Hematopoietic multipotent progenitor cell treated with erythropoietin and hydrocortisone succinate and interleukin-3 and kit ligand, for 17 days (in vitro differentiated cells): ENCODE data around the gene HSPA1L.

ENCODE experiments used
- DNase-seq: peaks from one replicate; pipeline ENCODE4 v3.0.0-alpha.2; 2015; ENCODE audit warnings: low spot score

HSPA1L gene

DNA sequence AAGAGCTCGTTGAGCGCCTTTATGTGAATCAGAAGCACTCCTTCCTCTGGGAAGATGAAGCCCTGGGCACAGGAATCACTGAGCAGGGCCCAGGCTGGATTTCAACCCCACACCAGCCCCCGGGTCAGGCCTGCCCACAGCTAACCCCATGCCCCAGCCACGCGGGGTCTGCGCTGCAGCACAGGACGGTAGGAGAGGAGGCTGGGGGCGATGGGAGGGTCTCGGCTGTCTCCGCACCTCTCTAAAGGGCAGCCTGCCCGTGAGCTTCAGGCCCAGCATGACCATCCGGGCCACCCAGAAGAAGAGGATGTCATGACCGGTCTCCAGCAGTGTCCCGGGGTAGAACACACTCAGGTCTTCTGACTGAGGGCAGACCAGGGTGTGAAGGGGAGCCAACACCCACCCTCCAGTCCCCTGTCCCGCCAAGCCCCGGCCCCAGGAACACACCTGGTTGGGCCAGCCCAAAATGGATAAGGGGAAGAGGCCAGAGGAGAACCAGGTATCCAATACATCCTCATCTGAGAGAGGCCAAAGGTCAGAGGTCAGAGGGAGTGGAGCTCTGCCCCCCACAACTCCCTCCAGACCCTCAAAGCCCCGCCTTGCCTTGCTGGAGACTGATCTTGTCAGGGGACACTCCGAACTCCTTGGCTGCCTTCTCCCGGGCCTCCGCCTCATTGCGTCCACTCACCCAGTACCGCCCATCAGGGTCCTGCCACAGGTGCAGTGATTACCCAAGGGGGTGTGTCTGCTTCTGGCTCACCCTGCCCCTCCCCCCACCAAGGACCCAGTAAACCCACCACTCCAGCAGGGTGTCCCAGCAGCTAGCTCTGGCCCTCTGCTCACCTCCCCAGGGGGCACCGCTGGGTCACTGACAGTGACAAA, 33.6 kb downstream of the HSPA1L start:
- no peak for DNase-seq

DNA sequence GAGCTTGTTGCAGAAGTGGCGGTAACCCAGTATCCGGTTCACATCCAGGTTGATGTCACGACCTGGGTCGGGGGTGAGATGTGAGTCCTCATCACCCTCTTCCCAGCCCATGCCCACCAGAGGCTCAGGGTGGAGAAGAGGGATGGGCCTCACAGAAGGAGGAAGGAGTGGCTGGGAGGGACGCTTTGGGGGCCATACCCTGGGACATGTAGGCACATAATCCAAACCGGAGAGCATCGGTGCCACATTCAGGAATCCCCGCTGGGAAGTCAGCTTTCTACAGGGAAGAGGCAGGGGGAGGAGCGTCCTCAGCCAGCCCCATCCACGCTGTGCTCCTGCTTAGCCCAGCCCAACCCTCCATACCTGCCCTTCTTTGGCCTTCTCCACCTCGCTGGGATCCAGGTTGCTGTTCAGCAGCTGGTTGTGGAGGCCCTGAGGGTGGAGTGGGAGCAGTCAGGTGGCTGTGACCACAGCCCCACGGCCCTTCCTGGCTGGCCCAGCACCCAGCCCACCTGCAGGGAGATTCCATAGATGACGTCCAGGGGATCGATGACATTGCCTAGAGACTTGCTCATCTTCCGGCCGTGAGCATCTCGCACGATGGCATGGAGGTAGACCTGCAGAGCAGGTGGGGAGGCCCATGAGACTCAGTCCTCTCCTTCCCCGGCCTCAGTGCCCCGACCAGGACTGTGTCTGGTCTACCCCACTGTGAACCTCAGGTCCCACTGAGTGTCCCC, 34.4 kb downstream of the HSPA1L start:
- no peak for DNase-seq

DNA sequence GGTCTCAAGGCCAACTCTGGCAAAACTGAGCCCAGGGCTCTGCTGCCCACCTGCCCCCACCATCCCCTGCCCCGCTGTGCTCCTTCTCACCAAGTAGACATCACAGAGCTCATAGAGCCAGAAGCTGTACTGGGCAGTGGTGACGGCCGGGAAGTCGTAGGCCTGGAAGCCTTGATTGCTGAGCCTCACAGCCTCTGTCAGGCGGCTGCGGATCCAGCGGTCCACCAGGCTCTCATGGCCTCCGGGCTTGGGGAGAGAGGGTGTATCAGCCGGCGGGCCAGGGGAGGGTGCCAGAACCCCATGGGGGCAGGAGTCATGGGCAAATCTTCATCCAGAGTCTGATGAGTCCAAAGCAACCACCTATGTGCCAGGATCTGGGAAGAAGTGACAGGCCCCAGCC, 35.2 kb downstream of the HSPA1L start:
- DNase-seq, result no peak

DNA sequence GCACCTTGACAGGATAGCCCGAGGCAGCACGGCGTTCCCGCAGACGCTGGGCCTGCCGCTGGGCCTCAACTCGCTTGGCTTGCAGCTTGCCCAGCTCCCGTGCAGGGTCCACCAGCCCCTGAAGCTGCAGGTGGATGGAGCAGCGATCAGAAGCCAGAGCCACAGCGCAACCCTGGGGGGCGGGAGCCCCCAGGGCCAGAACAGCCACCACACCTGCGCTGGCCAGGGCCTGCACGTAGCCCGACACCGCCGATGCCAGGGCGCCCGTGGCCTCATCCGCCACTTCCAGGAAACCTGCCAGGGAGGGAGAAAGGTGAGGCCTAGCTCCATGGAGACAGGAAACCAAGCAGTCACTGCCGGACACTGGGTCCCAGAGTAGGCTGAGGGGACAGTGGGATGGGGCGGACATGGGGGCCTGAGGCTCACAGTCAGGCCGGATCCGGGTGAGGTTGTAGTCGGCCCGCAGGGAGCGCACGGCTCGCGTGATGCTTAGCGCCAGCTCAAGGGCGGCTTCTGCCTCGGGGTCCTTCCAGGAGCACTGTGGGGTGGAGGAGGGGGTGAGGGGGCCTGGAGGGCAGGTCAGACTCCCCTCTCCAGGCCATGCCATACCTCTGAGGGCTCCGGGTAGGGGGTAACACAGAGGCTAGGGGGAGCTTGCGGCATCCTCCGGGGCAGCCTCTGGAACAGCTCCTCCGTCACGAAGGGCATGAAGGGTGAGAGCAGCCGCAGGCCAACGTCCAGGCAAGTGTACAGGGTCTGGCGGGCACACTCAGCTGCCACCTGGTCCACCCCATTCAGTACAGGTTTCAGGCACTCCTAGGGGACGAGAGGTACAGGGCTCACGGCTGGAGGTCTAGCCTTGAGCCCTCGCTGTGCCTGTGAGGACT, 35.8 kb downstream of the HSPA1L start:
- no peak for DNase-seq

DNA sequence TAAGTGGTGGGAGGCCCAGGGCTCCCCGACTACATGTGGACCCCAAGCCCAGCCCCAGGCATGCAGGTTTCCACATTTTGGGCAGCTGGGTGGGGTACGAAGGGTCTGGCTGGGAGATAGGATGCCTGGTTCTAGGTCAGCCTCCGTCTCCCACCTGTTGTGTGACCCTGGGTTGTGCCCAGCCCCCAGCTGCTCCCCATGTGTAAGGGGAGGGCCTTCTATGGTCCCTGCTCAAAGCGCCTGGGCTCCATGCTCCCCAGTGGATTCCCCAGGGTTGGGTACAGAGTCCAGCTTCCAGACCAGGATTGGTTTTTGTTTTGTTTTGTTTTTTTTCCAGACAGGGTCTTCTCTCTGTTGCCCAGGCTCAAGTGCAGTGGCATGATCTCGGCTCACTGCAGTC, 36.9 kb downstream of the HSPA1L start:
- DNase-seq, result no peak

DNA sequence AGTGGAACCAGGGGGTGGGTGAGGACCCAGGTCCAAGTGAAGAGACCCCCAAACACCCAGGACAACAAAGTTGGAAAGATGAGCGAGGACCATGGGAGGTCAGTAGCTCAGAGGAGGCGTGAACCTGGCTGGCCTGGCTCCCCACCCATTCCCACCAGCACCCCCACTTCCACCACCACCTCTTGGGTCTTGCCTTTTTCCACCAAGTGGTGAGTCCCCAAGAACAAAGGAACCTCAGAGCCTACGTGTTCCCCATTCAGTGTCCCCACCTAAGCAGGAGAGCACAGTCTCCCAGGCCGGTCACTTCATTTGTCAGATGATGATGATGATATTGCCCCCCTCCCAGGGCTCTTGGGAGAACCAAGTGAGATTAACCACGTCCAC, 37.4 kb downstream of the HSPA1L start:
- no peak for DNase-seq

DNA sequence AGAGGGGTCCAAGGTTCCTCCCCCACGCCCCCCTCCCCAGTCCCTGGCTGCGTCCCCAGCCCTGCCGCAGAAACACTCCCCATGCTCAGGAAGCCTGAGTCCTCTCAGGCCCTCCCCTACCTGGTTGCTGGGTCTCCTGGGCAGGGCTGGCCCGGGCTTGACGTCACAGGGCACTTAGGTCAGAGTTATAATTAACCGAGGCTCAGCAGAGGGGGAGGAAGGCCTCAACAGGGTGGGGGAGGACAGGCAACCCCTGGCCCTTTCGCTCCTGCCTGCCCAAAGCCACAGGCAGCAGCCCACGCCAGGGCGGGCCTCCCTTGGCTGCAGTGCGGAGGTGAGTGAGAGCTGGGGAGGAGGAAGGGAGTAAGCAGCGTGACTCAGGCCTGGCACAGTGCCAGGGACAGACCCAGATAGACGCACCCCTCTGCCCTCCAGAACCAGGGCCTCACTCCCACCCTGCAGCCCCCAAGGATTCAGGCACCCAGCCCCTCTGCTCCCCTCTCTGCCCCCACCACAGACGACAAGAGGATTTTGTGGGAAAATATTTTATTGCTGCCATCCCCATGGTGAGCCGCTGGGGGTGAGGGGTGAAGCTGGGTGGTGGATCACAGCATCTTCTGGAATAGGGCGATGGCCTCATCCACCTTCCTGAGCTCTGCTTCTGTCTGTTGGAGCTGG, 38.0 kb downstream of the HSPA1L start, which contains the start of gene VWA7:
Gene VWA7, minus strand, starts transcription at position 340 of the 678 bp plus-strand sequence. CDS start 549 bp downstream, outside the sequence.
- DNase-seq, result peak; percentile 87

DNA sequence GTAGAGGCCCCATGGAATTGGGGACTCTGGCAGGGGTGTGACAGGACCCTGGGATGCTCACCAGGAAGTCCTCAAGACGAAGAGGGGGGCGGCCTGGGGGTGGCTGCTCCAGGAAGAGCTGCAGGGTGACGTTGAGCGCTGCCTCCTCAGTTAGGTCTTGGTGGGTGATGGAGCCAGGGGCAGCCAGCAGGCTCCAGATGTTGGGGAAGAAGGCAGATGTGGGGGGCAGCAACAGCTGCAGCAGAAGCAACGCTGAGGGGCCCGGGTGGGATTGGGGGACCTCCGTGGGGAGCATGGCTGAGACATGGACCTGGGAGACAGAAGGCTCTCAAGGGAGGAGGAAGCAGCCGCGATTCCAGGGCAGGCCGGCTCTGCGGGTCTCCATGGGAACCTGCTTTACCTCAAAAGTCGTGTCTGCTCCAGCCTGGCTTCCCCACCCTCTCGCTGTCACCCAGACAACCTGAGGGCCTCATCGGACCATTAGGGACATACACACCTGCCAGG, 38.5 kb downstream of the HSPA1L start:
- peak; percentile 17 for DNase-seq

DNA sequence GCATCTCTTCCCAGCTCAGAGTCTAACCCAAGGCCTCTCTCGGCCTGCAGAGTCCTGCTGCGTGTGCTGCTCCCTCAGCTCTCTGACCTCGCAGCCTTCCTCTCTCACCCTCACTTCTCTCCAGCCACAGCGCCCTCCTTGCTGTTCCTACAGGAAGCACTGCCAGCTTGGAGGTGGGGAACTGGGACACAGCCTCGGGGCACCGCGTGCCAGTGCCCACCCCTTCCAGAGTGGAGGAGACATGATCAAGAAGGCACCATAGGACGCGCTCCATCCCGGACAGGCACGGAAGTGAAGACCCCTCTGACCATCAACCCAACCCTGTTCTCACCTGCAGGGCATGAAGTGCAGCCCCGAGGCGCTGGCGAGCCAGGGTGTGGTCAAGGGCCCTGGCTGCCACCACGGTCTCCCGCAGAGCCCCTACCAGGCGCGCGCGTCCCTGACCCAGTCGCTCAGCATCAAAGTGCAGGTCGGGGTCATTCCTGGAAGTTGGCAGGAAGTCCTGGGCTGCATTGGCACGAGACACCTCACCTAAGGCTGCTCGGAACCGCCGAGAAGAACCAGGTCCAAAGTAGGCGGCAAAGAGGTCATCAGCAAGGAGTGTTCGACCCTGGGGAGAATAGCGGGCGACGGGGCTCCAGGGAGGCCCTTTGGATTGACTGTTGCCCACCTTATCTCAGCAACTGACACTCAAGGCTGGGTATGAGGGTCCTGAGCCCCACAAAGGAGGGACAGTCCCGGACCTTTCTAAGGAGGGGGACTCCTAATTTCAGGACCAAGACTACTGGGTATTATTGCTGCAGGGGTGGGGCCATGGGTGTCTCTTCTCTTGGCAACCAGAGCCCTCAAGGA, 39.2 kb downstream of the HSPA1L start:
- no peak for DNase-seq

DNA sequence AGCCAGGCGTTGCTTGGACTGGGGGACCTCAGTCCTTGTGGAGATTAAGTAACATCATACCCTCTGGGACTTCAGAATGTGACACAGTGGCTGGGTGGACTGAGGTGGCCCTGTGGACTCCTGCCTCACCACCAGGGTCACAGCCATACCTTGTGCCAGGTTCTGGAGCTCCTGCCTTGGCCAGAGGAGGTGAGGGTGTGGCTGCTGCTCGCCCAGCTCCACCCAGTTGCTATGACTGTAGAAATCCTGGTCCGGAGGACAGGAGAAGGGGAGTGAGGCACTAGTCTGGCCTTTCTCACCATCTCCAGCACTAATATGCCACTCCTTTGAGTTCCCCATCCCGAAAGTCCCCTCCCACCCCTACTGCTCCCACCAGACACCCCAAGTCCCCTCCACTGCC, 39.9 kb downstream of the HSPA1L start:
- DNase-seq, result peak; percentile 74

DNA sequence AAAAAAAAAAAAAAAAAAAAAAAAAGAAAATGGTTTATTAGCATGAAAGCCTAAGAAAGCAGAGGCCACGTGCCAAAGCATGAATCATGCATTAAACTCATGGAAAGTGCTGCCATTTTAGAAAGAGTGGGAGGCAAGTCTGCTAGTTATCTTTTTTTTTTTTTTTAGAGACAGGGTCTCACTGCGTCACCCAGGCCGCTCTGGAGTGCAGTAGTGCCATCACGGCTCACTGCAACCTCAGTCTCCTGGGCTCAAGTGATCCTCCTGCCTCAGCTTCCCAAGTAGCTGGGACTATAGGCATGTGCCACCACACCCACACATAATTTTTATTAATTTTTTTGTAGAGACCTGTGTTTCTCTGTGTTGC, 43.1 kb downstream of the HSPA1L start:
- no peak for DNase-seq

DNA sequence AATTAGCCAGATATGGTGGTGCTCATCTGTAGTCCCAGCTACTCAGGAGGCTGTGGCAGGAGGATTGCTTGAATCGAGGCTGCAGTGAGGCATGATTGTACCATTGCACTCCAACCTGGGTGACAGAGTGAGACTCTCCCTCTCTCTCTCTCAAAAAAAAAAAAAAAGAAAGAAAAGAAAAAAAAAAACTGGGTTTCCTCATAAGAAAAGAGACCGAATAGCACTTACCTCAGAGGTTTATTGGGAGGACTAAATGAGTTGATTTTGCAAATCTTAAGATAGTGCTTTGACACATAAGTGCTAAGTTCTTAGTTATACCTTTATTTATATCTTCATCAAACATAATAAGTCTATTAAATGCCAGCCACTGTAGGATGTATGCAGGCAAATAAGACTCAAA, 44.2 kb downstream of the HSPA1L start:
- DNase-seq, result no peak

DNA sequence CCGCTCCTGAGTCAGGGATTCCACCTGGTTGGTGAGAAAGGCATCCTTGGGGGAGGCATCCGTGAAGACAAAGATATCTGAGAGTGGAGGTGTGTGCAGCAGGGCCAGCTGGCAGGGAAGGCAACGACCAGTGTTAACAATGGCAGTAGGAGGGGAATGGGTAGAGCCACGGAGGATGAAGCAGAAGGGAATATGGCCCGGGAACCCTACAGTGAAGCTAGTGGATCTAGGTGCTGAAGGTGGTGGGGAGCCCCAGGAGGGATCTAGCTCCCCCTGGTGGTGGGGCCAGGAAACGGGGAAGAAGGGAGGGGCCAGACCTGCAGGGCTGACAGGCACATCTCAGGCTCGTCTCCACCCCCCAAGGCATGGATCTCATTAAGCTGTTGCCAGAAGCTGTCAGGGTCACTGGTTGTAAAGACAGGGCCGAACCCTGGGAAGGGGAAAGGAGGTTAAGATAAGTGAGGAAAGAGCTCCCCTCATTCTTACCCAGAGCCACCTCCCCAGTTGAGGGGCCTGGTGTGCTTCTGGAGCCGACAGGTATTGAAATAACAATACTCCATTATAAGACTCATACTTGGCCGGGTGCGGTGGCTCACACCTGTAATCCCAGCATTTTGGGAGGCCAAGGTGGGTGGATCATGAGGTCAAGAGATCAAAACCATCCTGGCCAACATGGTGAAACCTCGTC, 45.3 kb downstream of the HSPA1L start:
- DNase-seq, result peak; percentile 93

DNA sequence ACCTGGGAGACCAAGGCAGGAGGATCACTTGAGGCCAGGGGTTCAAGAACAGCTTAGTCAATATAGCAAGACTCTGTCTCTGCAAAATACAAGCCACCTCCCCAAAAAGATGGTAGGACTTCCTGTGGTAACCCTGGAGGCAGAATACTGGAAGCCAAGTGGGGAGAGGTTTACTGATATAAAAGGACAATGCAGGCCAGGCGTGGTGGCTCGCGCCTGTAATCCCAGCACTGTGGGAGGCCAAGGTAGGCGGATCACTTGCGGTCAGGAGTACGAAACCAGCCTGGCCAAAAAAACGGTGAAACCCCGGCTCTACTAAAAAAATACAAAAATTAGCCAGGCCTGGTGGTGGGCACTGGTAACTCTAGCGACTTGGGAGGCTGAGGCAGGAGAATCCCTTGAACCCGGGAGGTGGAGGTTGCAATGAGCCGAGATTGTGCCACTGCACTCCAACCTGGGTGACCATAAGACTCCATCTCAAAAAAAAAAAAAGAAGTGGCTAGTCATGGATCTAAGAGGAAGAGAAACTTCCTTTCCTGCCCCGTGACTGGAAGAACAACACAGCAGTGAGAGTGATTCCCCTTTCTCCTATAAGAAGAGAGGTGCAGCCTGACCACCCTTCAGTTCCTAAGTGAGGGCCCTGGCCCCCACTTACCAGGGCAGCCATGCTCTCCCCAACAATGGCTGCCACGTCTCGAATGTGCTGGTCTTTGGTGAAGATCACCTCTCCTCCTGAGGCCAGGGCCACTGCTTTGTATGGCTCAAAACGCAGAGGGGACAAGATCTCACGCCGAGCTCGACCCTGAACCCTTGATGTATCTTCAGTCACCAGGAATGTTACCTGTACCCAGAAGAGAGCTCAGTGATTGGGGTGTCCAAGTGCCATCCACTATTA, 46.5 kb downstream of the HSPA1L start:
- no peak for DNase-seq

DNA sequence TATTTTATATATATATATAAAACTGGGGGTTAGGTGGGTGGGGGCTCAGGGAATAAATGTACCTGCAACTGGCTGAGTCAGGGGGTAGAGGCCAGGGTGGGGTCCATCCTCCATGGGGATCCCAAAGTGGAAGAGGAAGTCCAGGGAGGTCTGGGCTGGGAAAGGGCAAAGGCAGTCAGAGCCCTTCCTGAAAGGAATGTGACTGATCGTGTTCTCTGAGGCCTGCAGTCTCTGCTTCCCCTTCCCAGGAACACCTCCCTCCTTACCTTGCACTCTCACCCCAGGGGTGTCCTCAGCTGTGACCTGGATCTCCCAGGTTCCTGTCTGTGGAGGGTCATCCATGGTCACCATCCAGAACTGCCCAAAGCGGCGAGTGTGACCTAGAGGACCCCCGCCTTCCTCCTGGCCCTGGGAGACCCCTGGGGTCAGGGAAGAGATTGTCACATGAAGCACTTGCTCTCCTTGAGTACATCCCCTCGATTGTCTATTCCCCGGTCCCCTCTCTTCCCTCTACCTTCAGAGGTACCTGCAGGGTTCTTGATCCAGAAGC, 47.9 kb downstream of the HSPA1L start:
- no peak for DNase-seq

DNA sequence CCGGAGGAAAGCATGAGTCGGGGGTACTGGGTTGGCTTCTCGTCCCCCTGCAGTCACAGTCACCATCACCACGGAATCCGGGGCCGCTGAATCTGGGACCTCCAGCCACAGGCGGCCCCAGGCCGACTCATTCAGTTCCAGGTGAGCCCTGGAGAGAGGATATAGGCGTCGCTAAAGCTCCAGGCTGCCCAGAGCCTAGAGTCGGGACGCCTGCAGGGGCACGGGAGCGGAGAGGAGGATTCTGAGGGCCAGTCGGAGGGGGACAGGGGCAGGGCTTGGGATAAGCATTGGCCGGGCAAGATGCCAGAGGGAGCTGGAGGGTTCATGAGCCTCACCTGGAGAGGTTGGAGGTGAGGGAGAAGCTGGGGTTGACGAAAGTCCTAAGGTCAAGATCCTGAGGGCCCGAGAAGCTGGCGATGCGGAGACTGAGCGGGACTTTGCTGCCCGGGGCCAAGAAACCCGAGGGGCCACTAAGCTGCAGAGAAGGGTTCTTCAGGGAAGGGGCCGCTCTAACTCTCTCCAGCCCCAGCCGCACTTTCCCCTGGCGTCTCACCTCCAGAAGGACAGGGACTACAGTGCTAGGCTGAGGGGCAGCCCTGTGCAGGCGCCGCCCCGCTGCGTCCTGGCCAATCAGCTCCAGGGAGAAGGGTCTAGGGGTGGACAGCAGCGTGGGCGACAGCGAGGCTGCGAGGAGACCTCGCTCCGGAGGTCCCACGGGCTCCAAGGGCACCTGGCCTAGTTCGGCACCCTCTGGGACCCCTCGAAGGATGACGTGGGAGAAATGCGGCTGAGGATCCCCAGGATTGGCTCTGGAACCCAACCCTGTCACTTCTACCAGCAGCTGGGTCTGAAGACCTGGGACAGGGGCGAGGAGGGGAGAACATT, 48.9 kb downstream of the HSPA1L start:
- no peak for DNase-seq

DNA sequence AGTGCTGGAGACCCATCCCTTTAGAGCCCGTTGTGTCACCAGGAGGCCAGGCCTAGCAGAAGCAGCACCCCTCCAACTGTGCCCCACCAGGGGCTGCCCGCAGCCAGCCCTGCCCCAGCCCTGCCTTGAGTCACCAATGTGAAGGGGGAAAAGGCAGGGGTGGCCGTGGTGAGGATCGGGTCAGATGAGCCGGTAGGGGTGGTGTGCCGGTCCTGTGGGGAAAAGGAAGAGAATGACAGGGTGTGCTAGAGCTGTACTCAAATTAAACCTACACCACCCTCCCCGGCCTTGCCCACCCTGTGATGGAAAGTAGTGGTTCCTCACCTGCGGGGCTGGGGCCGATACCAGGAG, 49.5 kb downstream of the HSPA1L start:
- no peak for DNase-seq

DNA sequence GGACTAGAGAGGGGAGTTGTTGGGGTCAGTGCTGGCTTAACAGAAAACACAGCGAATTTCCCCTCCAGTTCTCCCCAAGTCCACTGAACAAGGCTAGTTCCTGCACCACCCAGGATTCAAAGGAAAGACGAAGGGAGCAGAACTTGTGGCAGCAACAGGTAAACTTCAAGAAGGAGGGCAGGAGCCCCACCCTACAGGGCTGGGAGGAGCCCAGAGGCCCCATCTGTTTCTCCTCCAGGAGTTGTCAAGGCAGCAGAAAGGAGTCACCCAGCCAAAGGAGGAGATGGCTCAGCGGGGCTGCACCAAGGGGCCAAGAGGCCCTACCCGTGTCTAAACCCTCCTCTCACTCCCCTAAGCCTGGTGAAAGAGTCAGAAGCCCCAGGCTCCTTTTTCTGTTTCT, 50.9 kb downstream of the HSPA1L start:
- no peak for DNase-seq
